ENCODE measurements around the gene PRMT7. TPM values are rescaled to one million over a fixed set of nuclear protein-coding genes. Genes with fewer than 3 reads are reported as not detected.

PRMT7 gene
- total and polyA plus RNA-seq, 8 donors = 11.6 to 47.9 (median 17.9) TPM

DNA sequence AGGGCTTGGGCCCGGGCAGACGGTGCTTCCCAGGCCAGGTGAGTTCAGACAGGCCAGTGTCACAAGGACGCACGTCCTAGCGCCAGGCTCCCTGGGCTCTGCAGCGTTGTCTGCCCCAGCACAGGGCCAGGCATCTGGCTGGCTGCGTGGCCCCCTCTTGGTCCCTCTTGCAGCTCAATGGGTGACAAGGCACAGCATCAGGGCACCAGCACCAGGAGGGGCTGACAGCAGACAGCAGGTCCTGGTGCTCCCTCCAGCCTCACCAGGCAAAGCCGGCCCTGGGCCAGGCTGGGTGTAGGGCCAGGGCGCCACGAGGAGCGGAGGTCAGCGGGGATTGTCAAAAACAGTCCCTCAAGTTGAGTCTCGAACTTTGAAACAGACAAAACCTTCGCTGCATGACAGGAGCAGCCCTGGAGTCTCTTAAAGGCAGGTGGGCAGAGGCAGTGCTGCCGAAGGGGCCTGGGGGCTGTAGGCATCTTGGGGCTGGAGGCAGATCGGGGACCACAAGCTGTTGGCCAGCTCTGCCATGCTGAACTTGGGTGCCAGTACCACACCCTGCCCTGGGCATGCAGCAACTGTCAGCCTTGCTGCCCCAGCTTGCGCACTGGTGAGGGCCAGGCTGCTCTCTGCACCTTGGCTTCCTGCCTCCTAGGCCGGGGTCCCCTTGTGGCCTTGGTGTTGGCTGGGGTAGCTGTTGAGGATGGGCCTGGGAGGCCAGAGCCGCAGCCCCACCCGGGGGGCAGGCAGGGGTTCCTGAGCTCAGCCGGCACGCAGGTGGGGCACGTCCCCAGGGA is 48.8 kb downstream of the PRMT7 start:
- TF ChIP-seq, protein P1, sequence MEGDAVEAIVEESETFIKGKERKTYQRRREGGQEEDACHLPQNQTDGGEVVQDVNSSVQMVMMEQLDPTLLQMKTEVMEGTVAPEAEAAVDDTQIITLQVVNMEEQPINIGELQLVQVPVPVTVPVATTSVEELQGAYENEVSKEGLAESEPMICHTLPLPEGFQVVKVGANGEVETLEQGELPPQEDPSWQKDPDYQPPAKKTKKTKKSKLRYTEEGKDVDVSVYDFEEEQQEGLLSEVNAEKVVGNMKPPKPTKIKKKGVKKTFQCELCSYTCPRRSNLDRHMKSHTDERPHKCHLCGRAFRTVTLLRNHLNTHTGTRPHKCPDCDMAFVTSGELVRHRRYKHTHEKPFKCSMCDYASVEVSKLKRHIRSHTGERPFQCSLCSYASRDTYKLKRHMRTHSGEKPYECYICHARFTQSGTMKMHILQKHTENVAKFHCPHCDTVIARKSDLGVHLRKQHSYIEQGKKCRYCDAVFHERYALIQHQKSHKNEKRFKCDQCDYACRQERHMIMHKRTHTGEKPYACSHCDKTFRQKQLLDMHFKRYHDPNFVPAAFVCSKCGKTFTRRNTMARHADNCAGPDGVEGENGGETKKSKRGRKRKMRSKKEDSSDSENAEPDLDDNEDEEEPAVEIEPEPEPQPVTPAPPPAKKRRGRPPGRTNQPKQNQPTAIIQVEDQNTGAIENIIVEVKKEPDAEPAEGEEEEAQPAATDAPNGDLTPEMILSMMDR (IDR thresholded peaks at IDR 0.05) = no peak
- DNase-seq (peak in 1 of 6 donors; percentile 64), FAIRE-seq (no peak), ATAC-seq (no peak)
- H3K4me1 ChIP-seq = no peaks in the 10 kb centered on the region
- H3K9me3 ChIP-seq = no peaks in the 10 kb centered on the region
- WGBS, 2 donors = 87 to 88% methylated on average over 23 of the region's 23 CpGs
- H3K36me3 ChIP-seq = peaks cover 0 to 28% (median 10%) of the 10 kb centered on the region in 3 donors
- no peaks in the 10 kb centered on the region for H3K27me3 ChIP-seq
- H3K4me3 ChIP-seq = no peak overlapping the region
- no peak overlapping the region for H3K27ac ChIP-seq
- intact Hi-C loops (cut with DNase I) = no loop called here

DNA sequence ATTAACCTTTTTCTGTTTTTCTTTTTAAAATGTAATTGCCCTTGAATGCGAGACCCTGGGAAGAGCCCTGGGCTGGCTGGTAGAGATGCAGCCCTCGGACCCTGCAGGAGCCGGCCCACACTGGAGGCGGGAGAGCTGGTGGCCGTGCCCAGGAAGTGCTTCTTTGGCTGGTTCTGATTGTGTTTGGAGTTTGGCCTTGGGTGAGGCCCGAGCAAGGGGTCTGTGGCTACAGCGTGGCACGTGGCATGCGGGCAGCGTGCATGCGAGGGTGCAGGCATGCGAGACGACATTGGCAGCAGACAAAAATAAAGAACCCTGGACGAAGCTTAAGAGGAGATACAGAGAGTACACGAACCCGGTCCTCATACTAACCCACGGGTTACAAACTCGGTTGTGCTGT is 49.7 kb downstream of the PRMT7 start:
- H3K4me1 ChIP-seq = no peaks in the 10 kb centered on the region
- WGBS, 2 donors = 84% methylated on average over 18 of the region's 18 CpGs
- DNase-seq = peak in 1 of 6 donors; percentile 26
- ATAC-seq = no peak
- no peaks in the 10 kb centered on the region for H3K27me3 ChIP-seq
- TF ChIP-seq, protein P1 (IDR thresholded peaks at IDR 0.05) = no peak
- intact Hi-C loops (cut with DNase I) = no loop called here
- no peak for FAIRE-seq
- peaks cover 0 to 22% (median 3%) of the 10 kb centered on the region in 3 donors for H3K36me3 ChIP-seq
- no peak overlapping the region for H3K4me3 ChIP-seq
- no peaks in the 10 kb centered on the region for H3K9me3 ChIP-seq
- no peak overlapping the region for H3K27ac ChIP-seq

GRCh38 chr16:68360956-68361355 is 50.1 kb downstream of the PRMT7 start:
- no peak overlapping the region for H3K27ac ChIP-seq
- H3K27me3 ChIP-seq = no peaks in the 10 kb centered on the region
- FAIRE-seq (no peak), DNase-seq (peak in 1 of 6 donors; percentile 64), ATAC-seq (no peak)
- peaks cover 0 to 22% (median 3%) of the 10 kb centered on the region in 3 donors for H3K36me3 ChIP-seq
- no peaks in the 10 kb centered on the region for H3K4me1 ChIP-seq
- no peak overlapping the region for H3K4me3 ChIP-seq
- intact Hi-C loops (cut with DNase I) = no loop called here
- H3K9me3 ChIP-seq = no peaks in the 10 kb centered on the region
- TF ChIP-seq, protein P1 (IDR thresholded peaks at IDR 0.05) = no peak
- WGBS, 2 donors = 62 to 67% methylated on average over 14 of the region's 14 CpGs

GRCh38 chr16:68361485-68361884 is 50.7 kb downstream of the PRMT7 start:
- Histone ChIP-seq H3K4me3 (no peak overlapping the region), H3K4me1 (no peaks in the 10 kb centered on the region), H3K36me3 (peaks cover 0 to 21% (median 3%) of the 10 kb centered on the region in 3 donors), H3K9me3 (no peaks in the 10 kb centered on the region), H3K27me3 (no peaks in the 10 kb centered on the region), H3K27ac (no peak overlapping the region)
- no peak for FAIRE-seq
- TF ChIP-seq, protein P1 (IDR thresholded peaks at IDR 0.05) = no peak
- 49 to 60% methylated on average over 15 to 16 of the region's 16 CpGs for WGBS, 2 donors
- intact Hi-C loops (cut with DNase I) = no loop called here
- peak in 1 of 6 donors; percentile 61 for DNase-seq
- ATAC-seq = peak in 1 of 4 donors; percentile 6

Measured in pancreas (tissue), 10 donors.